Measurements from ENCODE around the gene MIA2.

The MIA2 gene

DNA sequence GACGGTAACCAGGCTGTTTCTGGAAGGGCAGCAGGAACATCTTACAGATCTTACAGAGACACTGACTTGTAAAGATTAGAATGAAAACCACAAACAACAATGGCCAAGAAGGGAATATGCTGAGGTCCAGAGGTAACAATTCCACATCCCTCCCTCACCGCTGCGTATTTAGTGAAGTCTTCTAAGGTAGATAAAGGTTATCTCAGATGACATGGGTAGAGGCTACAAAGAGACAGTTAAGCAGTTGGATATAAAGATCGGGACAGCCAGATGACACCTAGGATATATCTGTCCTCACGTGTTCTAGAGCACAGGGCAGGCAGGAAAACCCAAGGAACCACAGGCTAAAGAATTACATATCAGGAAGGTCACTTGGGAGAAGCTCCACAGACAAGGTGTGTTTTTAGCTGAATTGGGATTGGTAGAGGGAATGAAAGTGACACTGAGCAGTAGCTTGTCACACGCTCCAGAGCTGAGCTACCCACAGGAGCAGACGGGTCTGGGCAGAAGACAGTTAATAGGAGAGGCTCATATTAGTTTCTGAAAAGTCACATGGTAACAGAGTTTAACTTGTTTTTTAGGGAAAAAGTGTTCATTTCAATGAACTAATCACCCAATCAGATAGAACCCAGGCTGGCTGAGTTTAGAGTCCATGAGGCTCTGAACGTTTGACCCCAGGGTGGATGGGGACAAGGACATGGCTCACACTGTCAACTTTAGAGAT, 83.3 kb downstream of the MIA2 start:
- H3K4me1 ChIP-seq (ENCODE audit: insufficient read depth, poor library complexity, severe bottlenecking): no peaks in the 10 kb centered on the region
- no peak overlapping the region for H3K4me3 ChIP-seq (ENCODE audit: severe bottlenecking)
- H3K9me3 ChIP-seq (ENCODE audit: severe bottlenecking): no peaks in the 10 kb centered on the region
- H3K27ac ChIP-seq (ENCODE audit: poor library complexity, severe bottlenecking): no peak overlapping the region
- no peak for DNase-seq (ENCODE audit: low spot score)
- no peak for ATAC-seq (ENCODE audit: low read depth)
- H3K27me3 ChIP-seq (ENCODE audit: insufficient read depth, poor library complexity, severe bottlenecking): no peaks in the 10 kb centered on the region
- TF ChIP-seq, protein P1, sequence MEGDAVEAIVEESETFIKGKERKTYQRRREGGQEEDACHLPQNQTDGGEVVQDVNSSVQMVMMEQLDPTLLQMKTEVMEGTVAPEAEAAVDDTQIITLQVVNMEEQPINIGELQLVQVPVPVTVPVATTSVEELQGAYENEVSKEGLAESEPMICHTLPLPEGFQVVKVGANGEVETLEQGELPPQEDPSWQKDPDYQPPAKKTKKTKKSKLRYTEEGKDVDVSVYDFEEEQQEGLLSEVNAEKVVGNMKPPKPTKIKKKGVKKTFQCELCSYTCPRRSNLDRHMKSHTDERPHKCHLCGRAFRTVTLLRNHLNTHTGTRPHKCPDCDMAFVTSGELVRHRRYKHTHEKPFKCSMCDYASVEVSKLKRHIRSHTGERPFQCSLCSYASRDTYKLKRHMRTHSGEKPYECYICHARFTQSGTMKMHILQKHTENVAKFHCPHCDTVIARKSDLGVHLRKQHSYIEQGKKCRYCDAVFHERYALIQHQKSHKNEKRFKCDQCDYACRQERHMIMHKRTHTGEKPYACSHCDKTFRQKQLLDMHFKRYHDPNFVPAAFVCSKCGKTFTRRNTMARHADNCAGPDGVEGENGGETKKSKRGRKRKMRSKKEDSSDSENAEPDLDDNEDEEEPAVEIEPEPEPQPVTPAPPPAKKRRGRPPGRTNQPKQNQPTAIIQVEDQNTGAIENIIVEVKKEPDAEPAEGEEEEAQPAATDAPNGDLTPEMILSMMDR (IDR thresholded peaks at IDR 0.05; ENCODE audit: poor library complexity, severe bottlenecking): no peak
- peaks cover 71% of the 10 kb centered on the region for H3K36me3 ChIP-seq (ENCODE audit: low read depth)

GRCh38 chr14:39318574-39318973, 84.9 kb downstream of the MIA2 start:
- DNase-seq (ENCODE audit: low spot score): no peak
- no peak for ATAC-seq (ENCODE audit: low read depth)
- TF ChIP-seq, protein P1 (IDR thresholded peaks at IDR 0.05; ENCODE audit: poor library complexity, severe bottlenecking): no peak
- Histone ChIP-seq H3K27ac (ENCODE audit: poor library complexity, severe bottlenecking) (no peak overlapping the region), H3K27me3 (ENCODE audit: insufficient read depth, poor library complexity, severe bottlenecking) (no peaks in the 10 kb centered on the region), H3K36me3 (ENCODE audit: low read depth) (peaks cover 64% of the 10 kb centered on the region), H3K4me3 (ENCODE audit: severe bottlenecking) (no peak overlapping the region), H3K9me3 (ENCODE audit: severe bottlenecking) (no peaks in the 10 kb centered on the region), H3K4me1 (ENCODE audit: insufficient read depth, poor library complexity, severe bottlenecking) (no peaks in the 10 kb centered on the region)

GRCh38 chr14:39319381-39319780, 85.7 kb downstream of the MIA2 start:
- DNase-seq (ENCODE audit: low spot score): no peak
- no peak overlapping the region for H3K4me3 ChIP-seq (ENCODE audit: severe bottlenecking)
- H3K27ac ChIP-seq (ENCODE audit: poor library complexity, severe bottlenecking): no peak overlapping the region
- TF ChIP-seq, protein P1 (IDR thresholded peaks at IDR 0.05; ENCODE audit: poor library complexity, severe bottlenecking): no peak
- H3K36me3 ChIP-seq (ENCODE audit: low read depth): peaks cover 59% of the 10 kb centered on the region
- H3K4me1 ChIP-seq (ENCODE audit: insufficient read depth, poor library complexity, severe bottlenecking): no peaks in the 10 kb centered on the region
- no peak for ATAC-seq (ENCODE audit: low read depth)
- H3K27me3 ChIP-seq (ENCODE audit: insufficient read depth, poor library complexity, severe bottlenecking): no peaks in the 10 kb centered on the region
- H3K9me3 ChIP-seq (ENCODE audit: severe bottlenecking): no peaks in the 10 kb centered on the region

GRCh38 chr14:39320318-39320717, 86.6 kb downstream of the MIA2 start:
- no peak for DNase-seq (ENCODE audit: low spot score)
- TF ChIP-seq, protein P1 (IDR thresholded peaks at IDR 0.05; ENCODE audit: poor library complexity, severe bottlenecking): no peak
- Histone ChIP-seq H3K4me1 (ENCODE audit: insufficient read depth, poor library complexity, severe bottlenecking) (no peaks in the 10 kb centered on the region), H3K4me3 (ENCODE audit: severe bottlenecking) (no peak overlapping the region), H3K27ac (ENCODE audit: poor library complexity, severe bottlenecking) (no peak overlapping the region), H3K27me3 (ENCODE audit: insufficient read depth, poor library complexity, severe bottlenecking) (no peaks in the 10 kb centered on the region), H3K9me3 (ENCODE audit: severe bottlenecking) (no peaks in the 10 kb centered on the region), H3K36me3 (ENCODE audit: low read depth) (peaks cover 58% of the 10 kb centered on the region)
- ATAC-seq (ENCODE audit: low read depth): no peak

- Histone ChIP-seq H3K4me3 (ENCODE audit: severe bottlenecking) (no peak overlapping the region), H3K27ac (ENCODE audit: poor library complexity, severe bottlenecking) (no peak overlapping the region), H3K9me3 (ENCODE audit: severe bottlenecking) (no peaks in the 10 kb centered on the region), H3K4me1 (ENCODE audit: insufficient read depth, poor library complexity, severe bottlenecking) (no peaks in the 10 kb centered on the region), H3K27me3 (ENCODE audit: insufficient read depth, poor library complexity, severe bottlenecking) (no peaks in the 10 kb centered on the region), H3K36me3 (ENCODE audit: low read depth) (peaks cover 61% of the 10 kb centered on the region)
- DNase-seq (ENCODE audit: low spot score): no peak
- no peak for ATAC-seq (ENCODE audit: low read depth)
- TF ChIP-seq, protein P1 (IDR thresholded peaks at IDR 0.05; ENCODE audit: poor library complexity, severe bottlenecking): no peak
Measured at GRCh38 chr14:39322807-39323206, 89.1 kb downstream of the MIA2 start.

All from RWPE2 (cell line).